CD4-positive, alpha-beta T cell treated with Interleukin-17A for 4 hours (primary cell): ENCODE results near the gene WDR33.
A peak's percentile ranks its signal among the peaks of the same experiment; 100 is the strongest.

ENCODE experiments used
- DNase-seq: peaks from one replicate; pipeline ENCODE4 v3.0.0-alpha.2; 2020; ENCODE audit warnings: mixed read lengths

Gene WDR33

GRCh38 chr2:127688405-127688804 lies 122.6 kb downstream of the WDR33 start:
- no peak for DNase-seq

GRCh38 chr2:127685410-127686080 lies 125.4 kb downstream of the WDR33 start:
- no peak for DNase-seq

- DNase-seq = no peak
Measured at GRCh38 chr2:127683757-127684156, 127.2 kb downstream of the WDR33 start.

- no peak for DNase-seq
Measured at GRCh38 chr2:127683056-127683455, 127.9 kb downstream of the WDR33 start.

GRCh38 chr2:127681976-127682857 lies 128.8 kb downstream of the WDR33 start:
- DNase-seq = no peak

GRCh38 chr2:127681288-127681804 lies 129.6 kb downstream of the WDR33 start:
- DNase-seq = no peak

GRCh38 chr2:127680706-127681287 lies 130.2 kb downstream of the WDR33 start:
- no peak for DNase-seq

- no peak for DNase-seq
Measured at GRCh38 chr2:127679680-127680361, 131.2 kb downstream of the WDR33 start.

GRCh38 chr2:127678991-127679390 lies 132.0 kb downstream of the WDR33 start:
- DNase-seq = no peak

GRCh38 chr2:127678531-127678930 lies 132.4 kb downstream of the WDR33 start:
- no peak for DNase-seq

GRCh38 chr2:127676906-127677305 lies 134.1 kb downstream of the WDR33 start:
- DNase-seq = no peak

- DNase-seq = peak; percentile 8
Measured at GRCh38 chr2:127675331-127676261, 135.4 kb downstream of the WDR33 start, which contains the start of gene LIMS2. TSS of gene LIMS2 (minus strand) at chr2:127675530. CDS start at chr2:127675024, 506 bp downstream.

GRCh38 chr2:127674241-127675209 lies 136.4 kb downstream of the WDR33 start:
- DNase-seq = peak; percentile 36

GRCh38 chr2:127673291-127674069 lies 137.5 kb downstream of the WDR33 start:
- no peak for DNase-seq

- no peak for DNase-seq
Measured at GRCh38 chr2:127672341-127673224, 138.4 kb downstream of the WDR33 start.

GRCh38 chr2:127671557-127672302 lies 139.2 kb downstream of the WDR33 start:
- no peak for DNase-seq

- DNase-seq = no peak
Measured at GRCh38 chr2:127670957-127671290, 140.0 kb downstream of the WDR33 start.
